Lower leg skin (tissue), 3 donors: Measurements from ENCODE around the gene CPA5.

ENCODE experiments used
- POLR2A ChIP-seq, 2 donors: fragments of 450-650 bp; IDR thresholded peaks; one replicate each; pipeline ENCODE4 v1.6.1; 2016 to 2017; ENCODE audit warnings: antibody characterized with exemption in 2 of 2, mild to moderate bottlenecking in 1 of 2, moderate library complexity in 1 of 2
- TF ChIP-seq, protein P1 (sequence below), 3 donors: fragments of 450-650 bp; IDR thresholded peaks; one replicate each; pipeline ENCODE4 v1.5.1; 2016; ENCODE audit warnings: antibody characterized with exemption in 3 of 3, mild to moderate bottlenecking in 3 of 3, moderate library complexity in 2 of 3

- TF ChIP-seq, protein P1, sequence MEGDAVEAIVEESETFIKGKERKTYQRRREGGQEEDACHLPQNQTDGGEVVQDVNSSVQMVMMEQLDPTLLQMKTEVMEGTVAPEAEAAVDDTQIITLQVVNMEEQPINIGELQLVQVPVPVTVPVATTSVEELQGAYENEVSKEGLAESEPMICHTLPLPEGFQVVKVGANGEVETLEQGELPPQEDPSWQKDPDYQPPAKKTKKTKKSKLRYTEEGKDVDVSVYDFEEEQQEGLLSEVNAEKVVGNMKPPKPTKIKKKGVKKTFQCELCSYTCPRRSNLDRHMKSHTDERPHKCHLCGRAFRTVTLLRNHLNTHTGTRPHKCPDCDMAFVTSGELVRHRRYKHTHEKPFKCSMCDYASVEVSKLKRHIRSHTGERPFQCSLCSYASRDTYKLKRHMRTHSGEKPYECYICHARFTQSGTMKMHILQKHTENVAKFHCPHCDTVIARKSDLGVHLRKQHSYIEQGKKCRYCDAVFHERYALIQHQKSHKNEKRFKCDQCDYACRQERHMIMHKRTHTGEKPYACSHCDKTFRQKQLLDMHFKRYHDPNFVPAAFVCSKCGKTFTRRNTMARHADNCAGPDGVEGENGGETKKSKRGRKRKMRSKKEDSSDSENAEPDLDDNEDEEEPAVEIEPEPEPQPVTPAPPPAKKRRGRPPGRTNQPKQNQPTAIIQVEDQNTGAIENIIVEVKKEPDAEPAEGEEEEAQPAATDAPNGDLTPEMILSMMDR (IDR thresholded peaks at IDR 0.05): no peak
- no peak for TF ChIP-seq POLR2A (IDR thresholded peaks at IDR 0.05)
Observed at GRCh38 chr7:130371046-130371445, 26.4 kb downstream of the CPA5 start.
